ENCODE measurements around the gene UBE2D2. TPM values are rescaled to one million over a fixed set of nuclear protein-coding genes. Genes with fewer than 3 reads are reported as not detected.
A peak's percentile ranks its signal among the peaks of the same experiment; 100 is the strongest.

UBE2D2 gene
- total and polyA plus RNA-seq, 2 of the 13 experiments (the other 11 are each of a cell fraction or from before 2014, with no cell fraction given) = 79.1 to 109 TPM

- peak; percentile 76 for TF ChIP-seq KDM2A (CRISPR knock-in tag; IDR thresholded peaks at IDR 0.05; ENCODE audit: borderline replicate concordance, low read depth)
- TF ChIP-seq ESRRA (CRISPR knock-in tag; IDR thresholded peaks at IDR 0.05; ENCODE audit: low read depth) = no peak
- 0 out of 2 replicates have a peak, but pooled peaks have one; percentile 26 for TF ChIP-seq ZSCAN9 (CRISPR knock-in tag; IDR thresholded peaks at IDR 0.05; ENCODE audit: borderline replicate concordance)
- no peak for TF ChIP-seq ZNF275 (CRISPR knock-in tag; IDR thresholded peaks at IDR 0.05; ENCODE audit: borderline replicate concordance)
- TF ChIP-seq ZKSCAN5 (CRISPR knock-in tag; IDR thresholded peaks at IDR 0.05) = no peak
- no peak for TF ChIP-seq GMEB2 (CRISPR knock-in tag; IDR thresholded peaks at IDR 0.05; ENCODE audit: low read depth)
- no peak; the same call in 1 of the 2 replicates for TF ChIP-seq ZNF331 (CRISPR knock-in tag; IDR thresholded peaks at IDR 0.05)
- no peak for TF ChIP-seq TRAFD1 (CRISPR knock-in tag; IDR thresholded peaks at IDR 0.05; ENCODE audit: borderline replicate concordance)
- peak; percentile 20; the same call in 1 of the 2 replicates for TF ChIP-seq PITX1 (CRISPR knock-in tag; IDR thresholded peaks at IDR 0.05)
- no peak for TF ChIP-seq ZNF296 (CRISPR knock-in tag; conservative IDR thresholded peaks at IDR 0.05)
- TF ChIP-seq NR0B2 (CRISPR knock-in tag; IDR thresholded peaks at IDR 0.05) = no peak
- no peak; the same call in 1 of the 2 replicates for TF ChIP-seq MYC (CRISPR knock-in tag; IDR thresholded peaks at IDR 0.05; ENCODE audit: borderline replicate concordance)
- no peak for TF ChIP-seq ZNF562 (CRISPR knock-in tag; IDR thresholded peaks at IDR 0.05; ENCODE audit: borderline replicate concordance)
- TF ChIP-seq KMT2B (CRISPR knock-in tag; IDR thresholded peaks at IDR 0.05) = 0 out of 2 replicates have a peak, but pooled peaks have one; percentile 27
- no peak for TF ChIP-seq ZNF142 (CRISPR knock-in tag; IDR thresholded peaks at IDR 0.05)
- TF ChIP-seq RELA (CRISPR knock-in tag; IDR thresholded peaks at IDR 0.05) = no peak
- TF ChIP-seq FOSL2 (CRISPR knock-in tag; IDR thresholded peaks at IDR 0.05) = no peak
- no peak for TF ChIP-seq GZF1 (CRISPR knock-in tag; IDR thresholded peaks at IDR 0.05)
Measured at GRCh38 chr5:139650031-139650688, 89.0 kb downstream of the UBE2D2 start (continued).
